Measurements from ENCODE around the gene HAUS5.

The HAUS5 gene

DNA sequence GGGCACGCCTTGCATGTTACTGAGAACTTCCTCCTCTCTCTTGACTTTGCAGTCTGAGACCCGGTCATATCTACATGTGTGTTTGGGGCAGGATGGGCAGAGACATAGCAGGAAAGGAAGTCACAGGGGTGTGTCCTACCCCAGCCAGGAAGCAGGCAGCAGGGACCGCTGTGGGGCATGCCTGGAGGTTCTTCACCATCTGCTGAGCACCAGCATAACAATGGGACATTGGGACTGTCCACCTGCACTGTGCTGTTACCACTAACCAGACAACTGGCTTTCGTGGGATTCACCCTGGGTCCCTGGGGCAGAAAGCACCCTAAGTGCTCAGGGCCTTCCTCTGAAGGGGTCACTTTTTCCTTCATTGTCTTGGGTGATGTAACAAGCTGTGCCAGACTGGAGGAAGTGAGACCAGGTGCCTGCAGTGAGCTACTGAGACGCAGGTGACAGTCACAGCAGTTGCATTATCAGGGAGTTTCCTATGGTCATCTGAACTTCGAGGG, 2.6 kb upstream of the HAUS5 start:
- peak; percentile 32 to 33 for DNase-seq

DNA sequence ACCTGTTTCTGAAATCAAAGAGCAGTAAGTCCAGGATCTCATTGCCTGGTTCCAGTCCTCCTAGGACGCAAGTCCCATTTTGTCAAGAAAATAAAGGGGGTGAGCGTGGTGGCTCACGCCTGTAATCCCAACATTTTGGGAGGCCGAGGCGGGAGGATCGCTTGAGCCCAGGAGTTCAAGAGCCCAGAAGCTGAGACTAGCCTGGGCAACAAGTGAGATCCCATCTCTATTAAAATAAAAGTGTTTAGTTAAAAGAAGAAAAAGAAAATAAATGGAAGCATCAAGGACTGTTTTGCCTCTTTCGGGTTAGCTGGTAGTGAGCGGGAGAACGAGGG, 344 bp upstream of the HAUS5 start:
- no peak for DNase-seq

DNA sequence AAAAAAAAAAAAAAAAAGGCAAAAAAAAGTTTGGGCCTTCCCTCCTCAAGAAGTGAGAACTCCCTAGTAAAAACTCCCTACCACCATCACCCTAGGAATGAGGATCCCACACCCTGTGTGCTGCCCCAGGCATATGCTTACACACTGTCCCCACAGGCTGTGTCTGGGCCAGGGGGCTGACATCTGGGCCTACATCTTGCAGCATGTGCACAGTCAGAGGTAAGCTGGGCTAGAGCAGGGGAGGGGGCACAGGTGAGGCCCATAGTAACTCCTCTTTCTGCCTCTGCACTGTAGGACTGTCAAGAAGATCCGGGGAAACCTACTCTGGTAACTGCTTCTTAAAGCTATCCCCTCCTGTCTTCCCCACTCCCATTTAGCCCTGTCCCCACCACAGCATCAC, 1.0 kb downstream of the HAUS5 start:
- no peak for DNase-seq

DNA sequence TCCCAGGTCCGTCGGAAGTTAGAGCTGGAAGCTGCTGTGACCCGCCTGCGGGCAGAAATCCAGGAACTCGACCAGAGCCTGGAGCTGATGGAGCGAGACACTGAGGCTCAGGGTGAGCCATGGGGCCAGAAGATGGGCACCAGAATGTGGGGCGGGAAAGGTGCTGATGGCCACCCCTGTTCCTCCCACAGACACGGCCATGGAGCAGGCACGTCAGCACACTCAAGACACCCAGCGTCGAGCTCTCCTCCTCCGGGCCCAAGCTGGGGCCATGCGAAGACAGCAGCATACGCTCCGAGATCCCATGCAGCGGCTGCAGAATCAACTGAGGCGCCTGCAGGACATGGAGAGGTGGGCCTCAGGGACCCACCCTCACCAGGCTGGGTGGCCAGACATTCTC, 2.5 kb downstream of the HAUS5 start:
- DNase-seq: no peak

DNA sequence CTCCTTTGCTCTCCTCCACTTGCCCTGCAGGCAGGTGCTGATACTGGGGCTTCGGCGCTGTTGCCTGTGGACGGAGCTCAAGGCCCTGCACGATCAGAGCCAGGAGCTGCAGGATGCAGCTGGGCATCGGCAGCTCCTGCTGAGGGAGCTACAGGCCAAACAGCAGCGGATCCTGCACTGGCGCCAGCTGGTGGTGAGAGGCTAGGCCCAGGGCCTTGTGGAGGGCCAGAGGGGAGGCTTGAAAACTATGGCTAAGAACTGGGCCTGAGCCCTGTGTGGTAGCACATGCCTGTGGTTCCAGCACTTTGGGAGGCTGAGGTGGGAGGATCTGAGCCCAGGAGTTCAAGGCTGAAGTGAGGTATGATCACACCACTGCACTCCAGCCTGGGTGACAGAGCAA, 6.3 kb downstream of the HAUS5 start:
- no peak for DNase-seq

DNA sequence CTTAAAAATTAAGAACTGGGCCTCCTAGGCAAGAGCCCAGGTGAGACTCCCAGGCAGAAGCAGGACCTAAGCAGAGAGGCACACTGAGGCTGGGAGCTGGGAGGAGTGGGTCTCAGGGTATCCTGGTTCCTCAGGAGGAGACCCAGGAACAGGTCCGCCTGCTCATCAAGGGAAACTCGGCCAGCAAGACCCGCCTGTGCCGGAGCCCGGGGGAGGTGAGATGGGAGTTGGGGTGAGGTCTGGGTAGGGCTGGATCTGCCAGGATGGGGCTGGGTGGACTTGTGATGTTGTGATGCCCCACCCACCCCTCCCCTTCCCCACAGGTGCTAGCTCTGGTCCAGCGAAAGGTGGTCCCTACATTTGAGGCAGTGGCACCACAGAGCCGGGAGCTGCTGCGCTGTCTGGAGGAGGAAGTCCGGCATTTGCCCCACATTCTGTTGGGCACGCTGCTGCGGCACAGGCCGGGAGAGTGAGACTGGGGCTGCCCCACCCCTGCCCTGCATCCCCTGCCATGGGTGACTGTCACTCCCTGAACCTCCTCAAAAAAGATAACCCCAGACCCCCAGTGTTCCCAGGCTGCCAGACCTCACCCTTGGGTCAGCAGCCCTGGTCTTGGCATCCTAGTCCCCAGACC, 6.9 kb downstream of the HAUS5 start:
- DNase-seq: no peak

DNA sequence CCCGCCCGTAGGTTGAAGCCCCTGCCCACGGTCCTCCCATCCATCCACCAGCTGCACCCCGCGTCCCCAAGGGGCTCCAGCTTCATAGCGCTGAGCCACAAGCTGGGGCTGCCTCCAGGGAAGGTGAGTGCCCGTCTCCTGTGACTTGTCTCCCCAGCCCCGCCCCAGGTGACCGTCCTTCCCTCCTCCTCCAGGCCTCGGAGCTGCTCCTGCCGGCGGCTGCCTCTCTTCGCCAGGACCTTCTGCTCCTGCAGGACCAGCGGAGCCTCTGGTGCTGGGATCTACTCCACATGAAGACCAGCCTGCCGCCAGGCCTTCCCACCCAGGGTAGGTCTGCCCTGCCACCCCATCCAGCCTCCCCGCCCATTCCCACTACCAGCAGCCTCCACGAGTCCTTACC, 7.5 kb downstream of the HAUS5 start:
- no peak for DNase-seq

DNA sequence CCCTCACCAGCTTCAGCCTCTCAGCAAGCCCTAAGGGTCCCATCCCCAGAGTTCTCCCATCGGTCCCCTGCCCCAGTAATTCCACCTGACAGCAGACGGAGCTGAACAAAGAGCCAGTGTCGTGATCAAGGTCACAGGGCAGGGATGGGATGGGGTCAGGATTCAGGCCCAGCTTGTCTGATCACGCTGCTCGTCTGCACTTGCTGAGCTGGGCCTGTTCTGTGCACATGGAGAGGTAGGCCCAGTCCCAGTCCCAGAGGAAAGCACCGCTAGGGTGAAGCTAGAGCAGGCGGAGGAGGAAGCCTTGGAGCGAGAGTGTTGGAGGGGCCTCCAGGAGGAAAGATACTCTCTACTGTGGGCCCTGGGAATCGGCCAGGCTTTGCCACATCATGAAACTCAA, 9.2 kb downstream of the HAUS5 start:
- no peak for DNase-seq

DNA sequence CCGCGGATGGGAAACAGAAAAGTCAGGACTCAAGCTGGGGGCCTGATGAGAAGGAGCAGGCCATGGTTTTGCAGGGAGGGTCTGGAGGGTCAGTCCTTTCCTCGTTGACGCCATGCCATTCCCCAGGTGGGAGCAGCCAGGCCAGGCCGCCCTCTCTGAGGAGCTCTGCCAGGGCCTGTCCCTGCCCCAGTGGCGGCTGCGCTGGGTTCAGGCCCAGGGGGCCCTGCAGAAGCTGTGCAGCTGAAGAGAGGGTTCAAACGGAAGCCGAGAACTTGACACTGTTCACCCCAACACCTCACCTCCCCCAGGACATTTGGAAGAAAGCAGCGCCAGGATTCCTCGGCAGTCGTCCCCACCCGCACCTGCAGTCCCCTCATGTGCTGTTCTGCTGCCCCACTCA, 10.2 kb downstream of the HAUS5 start:
- no peak for DNase-seq

DNA sequence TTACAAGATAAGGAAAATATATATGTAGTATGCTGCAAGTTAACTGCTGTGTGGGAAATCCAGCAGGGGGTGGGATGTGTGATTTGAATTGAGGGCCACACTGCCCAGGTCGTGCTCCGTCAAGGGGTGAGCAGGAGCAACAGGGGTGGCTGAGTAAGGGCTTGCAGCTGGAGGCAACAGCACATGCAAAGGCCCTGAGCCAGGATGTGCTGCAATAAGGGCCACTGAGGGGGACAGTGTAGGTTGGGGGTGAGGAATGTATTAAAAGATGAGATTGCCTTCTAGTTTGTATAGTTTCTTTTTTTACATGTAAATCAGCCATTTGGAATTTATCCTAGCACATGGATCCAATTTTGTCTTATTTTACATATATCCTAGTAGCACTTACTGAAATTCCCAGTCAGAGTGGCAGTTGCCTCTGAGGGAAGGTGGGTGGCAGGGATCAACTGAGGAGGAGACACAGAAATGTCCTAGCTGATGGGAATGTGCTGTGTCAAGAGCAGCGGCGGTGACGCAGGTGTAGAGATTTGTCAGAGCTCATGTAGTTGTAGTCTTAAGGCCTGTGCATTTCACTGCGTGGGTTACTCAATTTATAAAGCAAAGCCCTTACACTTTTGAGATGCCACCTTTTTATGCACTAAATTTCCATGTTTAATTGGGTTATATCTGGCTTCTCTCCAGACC, 10.9 kb downstream of the HAUS5 start:
- DNase-seq: no peak

DNA sequence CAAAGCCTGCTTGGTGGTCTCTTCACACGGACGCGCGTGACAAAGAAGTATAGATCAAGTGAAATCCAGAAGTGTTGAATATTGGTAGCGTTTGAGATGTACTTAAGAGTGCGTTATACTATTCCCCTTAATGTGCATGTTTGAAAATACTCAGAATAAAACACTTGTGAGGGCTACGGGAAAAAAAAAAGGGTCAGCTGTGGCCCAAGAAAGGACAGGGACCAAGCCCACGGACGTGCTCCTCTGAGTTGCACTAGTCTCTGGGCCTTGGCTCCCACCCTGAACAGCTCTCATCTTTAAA, 15.7 kb downstream of the HAUS5 start:
- DNase-seq: no peak

DNA sequence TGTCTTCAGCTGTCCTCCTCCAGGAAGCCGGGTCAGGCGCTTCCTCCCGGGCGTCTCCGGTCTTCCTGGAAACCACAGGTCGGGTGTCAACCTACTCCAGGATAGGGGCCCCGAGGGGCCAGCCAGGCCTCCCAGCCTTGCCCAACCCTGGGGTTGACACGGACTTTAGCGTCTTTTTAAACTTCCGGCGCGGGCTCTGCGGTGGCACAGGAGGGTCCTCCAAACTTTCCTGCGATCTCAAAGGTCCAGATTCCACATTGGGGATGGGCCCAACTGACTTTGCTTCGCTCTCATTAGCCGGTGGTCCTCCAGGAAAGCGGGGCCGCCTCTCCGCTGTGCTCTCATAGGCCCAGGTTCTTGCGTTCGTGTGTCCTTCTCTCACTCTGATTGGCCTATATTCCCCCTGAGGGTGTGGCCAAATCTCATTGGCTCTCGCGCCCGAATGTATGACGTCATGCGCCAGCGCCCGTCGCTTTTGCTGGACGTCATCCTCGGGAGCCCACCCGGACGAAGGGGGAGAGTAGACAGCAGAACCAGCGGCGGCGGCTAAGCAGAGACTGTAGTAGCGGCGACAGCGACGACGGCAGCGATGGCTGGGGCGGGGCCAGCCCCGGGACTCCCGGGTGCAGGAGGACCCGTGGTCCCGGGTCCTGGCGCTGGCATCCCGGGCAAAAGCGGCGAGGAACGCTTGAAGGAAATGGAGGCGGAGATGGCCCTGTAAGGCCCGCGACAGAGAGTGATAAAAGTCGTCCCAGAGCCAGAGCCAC, 16.2 kb downstream of the HAUS5 start, which contains the start of gene RBM42:
RBM42 (plus strand) TSS at position 472 of the 767 bp plus-strand sequence; CDS start at position 590, 118 bp downstream.
- peak; percentile 98 to 99 for DNase-seq

DNA sequence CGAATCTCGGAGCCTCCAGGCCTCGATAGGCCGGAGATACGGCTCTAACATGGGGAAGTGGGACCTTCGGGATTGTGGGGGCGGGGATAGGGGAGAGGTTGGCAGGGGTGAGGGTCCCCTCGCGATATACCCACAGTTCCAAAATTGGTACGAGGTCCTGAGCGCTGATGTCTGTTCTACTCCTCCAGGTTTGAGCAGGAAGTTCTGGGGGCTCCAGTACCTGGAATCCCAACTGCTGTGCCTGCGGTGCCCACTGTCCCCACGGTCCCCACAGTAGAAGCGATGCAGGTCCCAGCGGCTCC, 16.7 kb downstream of the HAUS5 start:
- no peak for DNase-seq

DNA sequence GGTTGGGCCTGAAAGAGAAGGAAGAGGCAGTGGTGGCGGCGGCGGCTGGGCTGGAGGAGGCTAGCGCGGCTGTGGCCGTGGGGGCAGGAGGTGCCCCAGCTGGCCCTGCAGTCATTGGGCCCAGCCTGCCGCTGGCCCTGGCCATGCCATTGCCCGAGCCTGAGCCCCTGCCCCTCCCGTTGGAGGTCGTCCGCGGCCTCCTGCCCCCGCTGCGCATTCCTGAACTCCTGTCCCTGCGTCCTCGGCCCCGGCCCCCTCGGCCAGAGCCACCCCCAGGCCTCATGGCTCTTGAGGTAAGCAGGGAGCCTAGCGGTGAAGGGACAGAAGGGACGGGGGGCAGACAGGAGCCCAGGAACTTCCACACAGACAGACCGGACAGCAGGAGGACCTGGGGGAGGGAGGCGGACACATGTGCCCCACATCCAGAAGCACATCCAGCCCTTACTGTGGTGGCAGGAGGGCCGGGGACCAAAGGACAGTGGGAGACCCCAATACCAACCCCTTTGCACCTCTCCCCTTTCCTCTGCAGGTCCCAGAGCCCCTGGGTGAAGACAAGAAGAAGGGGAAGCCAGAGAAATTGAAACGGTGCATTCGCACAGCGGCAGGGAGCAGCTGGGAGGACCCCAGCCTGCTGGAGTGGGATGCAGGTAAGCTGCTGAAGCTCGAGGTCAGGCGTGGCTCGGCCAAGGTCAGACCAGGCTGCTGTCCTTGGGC, 21.3 kb downstream of the HAUS5 start:
- DNase-seq: no peak

DNA sequence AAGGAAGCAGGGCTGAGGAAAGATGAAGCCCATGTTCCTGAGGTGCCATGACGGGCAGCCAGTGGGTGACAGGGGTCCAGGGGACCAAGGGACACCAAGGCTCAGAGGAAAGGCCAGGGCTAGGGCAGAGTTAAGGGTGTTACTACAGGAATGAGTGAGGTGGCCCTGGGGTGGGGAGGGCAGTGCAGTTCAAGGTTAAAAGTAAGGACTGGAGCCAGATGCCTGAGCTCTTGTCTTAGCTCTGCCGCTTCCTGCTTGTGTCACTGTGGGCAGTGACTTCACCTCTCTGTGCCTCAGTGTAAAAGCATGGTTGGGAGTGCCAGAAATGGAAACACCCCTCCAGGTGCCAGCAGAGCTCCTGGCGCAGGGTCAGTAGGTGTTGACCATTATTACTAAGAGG, 24.1 kb downstream of the HAUS5 start:
- DNase-seq: no peak

DNA sequence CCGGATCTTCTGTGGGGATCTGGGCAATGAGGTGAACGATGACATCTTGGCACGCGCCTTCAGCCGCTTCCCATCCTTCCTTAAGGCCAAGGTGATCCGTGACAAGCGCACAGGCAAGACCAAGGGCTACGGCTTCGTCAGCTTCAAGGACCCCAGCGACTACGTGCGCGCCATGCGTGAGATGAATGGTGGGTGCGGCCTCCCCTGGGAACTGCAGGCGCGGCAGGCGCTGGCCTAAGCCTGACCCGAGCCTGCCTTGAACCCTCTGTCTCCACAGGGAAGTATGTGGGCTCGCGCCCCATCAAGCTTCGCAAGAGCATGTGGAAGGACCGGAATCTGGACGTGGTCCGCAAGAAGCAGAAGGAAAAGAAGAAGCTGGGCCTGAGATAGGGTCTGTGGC, 24.6 kb downstream of the HAUS5 start:
- no peak for DNase-seq

DNA sequence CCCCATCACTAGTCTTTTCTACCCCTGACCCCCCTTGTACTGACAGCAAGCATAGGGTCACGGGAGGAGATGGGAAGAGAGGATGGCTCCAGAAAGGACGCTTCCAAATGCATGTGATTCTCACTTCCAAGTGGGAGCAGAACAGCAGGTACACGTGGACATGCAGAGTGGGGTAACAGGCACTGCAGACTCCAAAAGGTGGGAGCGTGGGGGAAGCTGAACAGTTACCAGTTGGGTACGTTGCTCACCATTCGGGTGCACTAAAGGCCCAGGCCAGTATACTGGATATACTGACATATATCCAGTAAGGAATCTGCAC, 26.7 kb downstream of the HAUS5 start:
- no peak for DNase-seq

DNA sequence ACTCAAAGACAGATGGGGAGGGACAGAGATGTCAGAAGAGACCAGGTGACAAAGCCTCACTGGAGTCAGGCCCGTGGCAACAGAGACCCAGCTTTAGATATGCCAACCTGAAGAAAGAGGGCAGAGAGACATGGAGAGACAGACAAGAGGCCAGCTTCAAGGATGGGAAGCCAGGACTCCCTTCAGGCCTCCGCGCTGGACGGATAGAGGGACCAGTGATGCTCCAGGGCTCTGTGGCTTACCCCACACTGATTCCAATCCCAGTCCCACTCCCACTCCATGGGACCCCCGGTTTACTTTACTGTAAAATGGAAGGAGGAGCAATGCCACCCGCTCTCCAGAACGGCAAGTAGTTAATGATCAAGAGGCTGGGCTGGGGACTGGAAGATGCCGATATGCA, 27.3 kb downstream of the HAUS5 start:
- no peak for DNase-seq

DNA sequence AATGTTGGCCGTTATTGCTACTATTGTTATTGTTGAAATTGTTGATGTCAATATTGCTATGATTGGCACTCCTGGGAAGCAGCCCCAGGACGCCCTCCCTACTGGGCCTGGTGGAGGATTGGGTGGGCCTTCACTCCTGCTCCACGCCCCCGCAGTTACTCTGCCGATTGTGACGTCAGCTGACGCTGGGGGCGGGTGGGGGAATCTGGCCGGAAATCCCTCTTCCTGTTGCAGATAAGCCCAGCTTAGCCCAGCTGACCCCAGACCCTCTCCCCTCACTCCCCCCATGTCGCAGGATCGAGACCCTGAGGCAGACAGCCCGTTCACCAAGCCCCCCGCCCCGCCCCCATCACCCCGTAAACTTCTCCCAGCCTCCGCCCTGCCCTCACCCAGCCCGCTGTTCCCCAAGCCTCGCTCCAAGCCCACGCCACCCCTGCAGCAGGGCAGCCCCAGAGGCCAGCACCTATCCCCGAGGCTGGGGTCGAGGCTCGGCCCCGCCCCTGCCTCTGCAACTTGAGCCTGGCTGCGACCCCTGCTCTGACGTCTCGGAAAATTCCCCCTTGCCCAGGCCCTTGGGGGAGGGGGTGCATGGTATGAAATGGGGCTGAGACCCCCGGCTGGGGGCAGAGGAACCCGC, 29.1 kb downstream of the HAUS5 start, which contains the start of gene ETV2:
ETV2 (plus strand) TSS at position 231 of the 637 bp plus-strand sequence. CDS start 716 bp downstream, outside the sequence.
- DNase-seq: peak; percentile 50 to 58

DNA sequence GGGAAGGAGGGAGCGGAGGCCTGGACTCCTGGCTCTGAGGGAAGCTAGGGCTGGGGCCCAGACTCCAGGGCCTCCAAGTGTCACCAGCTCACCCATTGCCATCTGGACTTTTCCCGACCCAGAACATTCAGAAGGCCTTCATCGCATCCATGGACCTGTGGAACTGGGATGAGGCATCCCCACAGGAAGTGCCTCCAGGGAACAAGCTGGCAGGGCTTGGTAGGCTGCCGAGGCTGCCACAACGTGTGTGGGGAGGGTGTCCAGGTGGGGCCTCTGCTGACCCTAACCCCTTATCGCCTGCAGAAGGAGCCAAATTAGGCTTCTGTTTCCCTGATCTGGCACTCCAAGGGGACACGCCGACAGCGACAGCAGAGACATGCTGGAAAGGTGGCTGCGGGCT, 29.8 kb downstream of the HAUS5 start:
- DNase-seq: no peak

DNA sequence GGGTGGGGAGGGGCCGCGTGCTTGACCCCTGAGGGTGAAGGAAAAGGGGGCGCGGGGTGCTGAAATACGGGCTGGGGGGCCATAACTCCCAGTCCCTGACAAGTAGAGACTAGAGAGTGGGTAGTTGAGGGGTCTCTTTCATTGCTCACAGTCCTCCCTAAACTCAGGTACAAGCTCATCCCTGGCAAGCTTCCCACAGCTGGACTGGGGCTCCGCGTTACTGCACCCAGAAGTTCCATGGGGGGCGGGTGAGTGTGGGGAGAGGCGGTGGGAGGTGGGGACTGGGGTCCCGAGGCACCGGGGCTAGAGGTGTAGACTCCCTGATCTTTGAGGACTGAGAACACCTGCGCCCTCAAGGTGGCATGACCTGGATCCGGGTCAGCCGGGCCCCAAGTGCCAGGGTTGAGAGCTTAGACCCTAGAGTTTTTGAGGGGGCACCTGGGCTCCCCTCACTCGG, 30.3 kb downstream of the HAUS5 start:
- no peak for DNase-seq

DNA sequence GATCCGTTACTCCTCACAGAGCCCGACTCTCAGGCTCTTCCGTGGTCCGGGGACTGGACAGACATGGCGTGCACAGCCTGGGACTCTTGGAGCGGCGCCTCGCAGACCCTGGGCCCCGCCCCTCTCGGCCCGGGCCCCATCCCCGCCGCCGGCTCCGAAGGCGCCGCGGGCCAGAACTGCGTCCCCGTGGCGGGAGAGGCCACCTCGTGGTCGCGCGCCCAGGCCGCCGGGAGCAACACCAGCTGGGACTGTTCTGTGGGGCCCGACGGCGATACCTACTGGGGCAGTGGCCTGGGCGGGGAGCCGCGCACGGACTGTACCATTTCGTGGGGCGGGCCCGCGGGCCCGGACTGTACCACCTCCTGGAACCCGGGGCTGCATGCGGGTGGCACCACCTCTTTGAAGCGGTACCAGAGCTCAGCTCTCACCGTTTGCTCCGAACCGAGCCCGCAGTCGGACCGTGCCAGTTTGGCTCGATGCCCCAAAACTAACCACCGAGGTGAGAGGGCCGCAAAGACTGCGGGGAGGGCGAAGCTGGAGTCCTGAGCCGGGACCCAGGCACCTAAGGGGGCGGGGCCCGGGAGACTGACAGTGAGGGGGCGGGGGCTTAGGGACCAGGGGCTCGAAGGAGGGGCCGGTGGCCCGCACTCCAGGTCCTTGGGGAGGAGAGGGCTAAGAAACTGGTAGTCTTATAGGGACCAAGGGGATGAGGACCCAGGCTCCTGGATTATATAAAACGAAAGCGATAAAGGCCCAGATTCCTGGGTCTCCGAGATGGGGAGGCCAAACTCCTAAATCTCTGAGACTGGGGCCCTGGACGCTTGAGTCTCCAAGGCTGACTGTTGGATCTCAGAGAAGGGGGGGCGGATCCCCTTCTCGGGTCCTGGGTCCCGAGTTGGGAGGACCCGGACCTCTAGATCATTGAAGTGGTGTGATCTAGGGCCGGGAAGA, 31.0 kb downstream of the HAUS5 start:
- DNase-seq: peak; percentile 66 to 80
